Central memory CD4-positive, alpha-beta T cell (primary cell): Measurements from ENCODE around the gene TNFAIP8L3.
A peak's percentile ranks its signal among the peaks of the same experiment; 100 is the strongest.

ENCODE experiments used
- DNase-seq: peaks from one replicate; pipeline ENCODE4 v3.0.0; 2022

Gene TNFAIP8L3

GRCh38 chr15:51089041-51089440, 5.7 kb downstream of the TNFAIP8L3 start:
- no peak for DNase-seq

GRCh38 chr15:51088585-51088984, 6.1 kb downstream of the TNFAIP8L3 start:
- DNase-seq = no peak

- no peak for DNase-seq
Observed at GRCh38 chr15:51087513-51087912, 7.2 kb downstream of the TNFAIP8L3 start.

GRCh38 chr15:51086409-51086808, 8.3 kb downstream of the TNFAIP8L3 start:
- no peak for DNase-seq

GRCh38 chr15:51085764-51086163, 8.9 kb downstream of the TNFAIP8L3 start:
- DNase-seq = no peak

GRCh38 chr15:51083641-51084166, 11.0 kb downstream of the TNFAIP8L3 start:
- no peak for DNase-seq

- DNase-seq = no peak
Observed at GRCh38 chr15:51082246-51082645, 12.5 kb downstream of the TNFAIP8L3 start.

GRCh38 chr15:51080286-51080685, 14.4 kb downstream of the TNFAIP8L3 start:
- DNase-seq = no peak

- DNase-seq = no peak
Observed at GRCh38 chr15:51079226-51079625, 15.5 kb downstream of the TNFAIP8L3 start.

GRCh38 chr15:51077221-51078153, 17.2 kb downstream of the TNFAIP8L3 start:
- DNase-seq = peak; percentile 25

GRCh38 chr15:51076524-51077220, 18.0 kb downstream of the TNFAIP8L3 start:
- no peak for DNase-seq

- DNase-seq = no peak
Observed at GRCh38 chr15:51075826-51076523, 18.7 kb downstream of the TNFAIP8L3 start.

- no peak for DNase-seq
Observed at GRCh38 chr15:51075364-51075763, 19.3 kb downstream of the TNFAIP8L3 start.

- DNase-seq = no peak
Observed at GRCh38 chr15:51074926-51075325, 19.8 kb downstream of the TNFAIP8L3 start.

GRCh38 chr15:51071578-51071977, 23.1 kb downstream of the TNFAIP8L3 start:
- DNase-seq = no peak

GRCh38 chr15:51069983-51070382, 24.7 kb downstream of the TNFAIP8L3 start:
- DNase-seq = no peak

- no peak for DNase-seq
Observed at GRCh38 chr15:51067510-51067909, 27.2 kb downstream of the TNFAIP8L3 start.

- no peak for DNase-seq
Observed at GRCh38 chr15:51065781-51066180, 28.9 kb downstream of the TNFAIP8L3 start.

- DNase-seq = no peak
Observed at GRCh38 chr15:51065261-51065660, 29.4 kb downstream of the TNFAIP8L3 start.

- DNase-seq = no peak
Observed at GRCh38 chr15:51062736-51063135, 32.0 kb downstream of the TNFAIP8L3 start.

- no peak for DNase-seq
Observed at GRCh38 chr15:51060030-51060673, 34.6 kb downstream of the TNFAIP8L3 start.

GRCh38 chr15:51054535-51054934, 40.2 kb downstream of the TNFAIP8L3 start:
- no peak for DNase-seq

- no peak for DNase-seq
Observed at GRCh38 chr15:51053571-51053970, 41.1 kb downstream of the TNFAIP8L3 start.
